ENCODE results near the gene NHLRC4.
A peak's percentile ranks its signal among the peaks of the same experiment; 100 is the strongest.

Gene NHLRC4

DNA sequence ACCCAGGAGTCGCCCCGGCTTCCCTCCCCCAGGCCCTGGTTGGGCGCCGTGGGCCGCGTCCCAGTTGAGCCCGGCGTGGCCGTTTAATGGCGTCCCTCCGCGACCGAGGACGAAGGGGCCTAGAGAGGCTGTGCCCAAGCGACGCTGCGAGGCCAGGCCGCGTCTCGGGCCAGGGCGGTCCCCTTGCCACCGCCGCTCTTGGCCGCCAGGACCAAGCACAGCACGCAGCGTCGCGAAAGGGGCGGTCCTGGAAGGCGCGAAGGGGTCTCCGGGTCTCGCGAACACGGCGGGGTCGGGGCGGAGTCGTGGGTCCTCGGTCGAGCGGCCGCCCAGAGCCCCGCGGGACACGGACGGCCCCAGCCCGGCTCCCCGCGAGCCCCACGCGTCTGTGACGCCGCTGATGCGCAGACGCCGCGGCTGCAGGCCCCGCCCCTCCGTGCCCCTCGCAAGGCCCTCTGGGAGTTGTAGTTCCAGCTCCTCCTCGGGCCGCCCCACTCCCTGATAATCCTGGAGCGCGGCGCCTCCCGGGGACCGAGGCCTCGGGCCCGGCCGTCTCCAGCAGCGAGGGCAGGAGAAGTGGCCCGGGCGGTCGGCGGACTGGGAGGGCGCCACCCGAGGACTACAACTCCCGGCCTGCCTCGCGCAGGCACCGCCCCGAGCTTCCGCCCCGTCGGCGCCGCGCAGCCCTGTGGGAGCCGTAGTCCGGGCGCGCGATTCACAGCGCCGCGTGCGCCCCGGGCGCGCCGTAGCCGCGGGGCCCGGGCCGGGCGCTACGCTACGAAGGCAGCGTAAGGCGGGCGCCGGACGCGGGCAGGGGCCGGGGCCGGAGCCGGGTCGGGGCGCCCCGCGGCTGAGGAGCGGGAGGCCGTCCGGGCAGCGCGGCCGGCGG is 39.5 kb upstream of the NHLRC4 start, which contains the start of gene CAPN15:
CAPN15 (plus strand) TSS at position 698 of the 889 bp plus-strand sequence. CDS start 19,127 bp downstream, outside the sequence.
- peak within 1 kb of the TSS; percentile 93 for H3K27ac Mint-ChIP-seq
- H3K4me3 Mint-ChIP-seq: peak within 1 kb of the TSS; percentile 94
- H3K36me3 Mint-ChIP-seq: peaks cover 7% of the 10 kb centered on the region
- no peaks in the 10 kb centered on the region for H3K9me3 Mint-ChIP-seq
- no peaks in the 10 kb centered on the region for H3K27me3 Mint-ChIP-seq
- H3K4me1 Mint-ChIP-seq: peaks cover 23% of the 10 kb centered on the region

DNA sequence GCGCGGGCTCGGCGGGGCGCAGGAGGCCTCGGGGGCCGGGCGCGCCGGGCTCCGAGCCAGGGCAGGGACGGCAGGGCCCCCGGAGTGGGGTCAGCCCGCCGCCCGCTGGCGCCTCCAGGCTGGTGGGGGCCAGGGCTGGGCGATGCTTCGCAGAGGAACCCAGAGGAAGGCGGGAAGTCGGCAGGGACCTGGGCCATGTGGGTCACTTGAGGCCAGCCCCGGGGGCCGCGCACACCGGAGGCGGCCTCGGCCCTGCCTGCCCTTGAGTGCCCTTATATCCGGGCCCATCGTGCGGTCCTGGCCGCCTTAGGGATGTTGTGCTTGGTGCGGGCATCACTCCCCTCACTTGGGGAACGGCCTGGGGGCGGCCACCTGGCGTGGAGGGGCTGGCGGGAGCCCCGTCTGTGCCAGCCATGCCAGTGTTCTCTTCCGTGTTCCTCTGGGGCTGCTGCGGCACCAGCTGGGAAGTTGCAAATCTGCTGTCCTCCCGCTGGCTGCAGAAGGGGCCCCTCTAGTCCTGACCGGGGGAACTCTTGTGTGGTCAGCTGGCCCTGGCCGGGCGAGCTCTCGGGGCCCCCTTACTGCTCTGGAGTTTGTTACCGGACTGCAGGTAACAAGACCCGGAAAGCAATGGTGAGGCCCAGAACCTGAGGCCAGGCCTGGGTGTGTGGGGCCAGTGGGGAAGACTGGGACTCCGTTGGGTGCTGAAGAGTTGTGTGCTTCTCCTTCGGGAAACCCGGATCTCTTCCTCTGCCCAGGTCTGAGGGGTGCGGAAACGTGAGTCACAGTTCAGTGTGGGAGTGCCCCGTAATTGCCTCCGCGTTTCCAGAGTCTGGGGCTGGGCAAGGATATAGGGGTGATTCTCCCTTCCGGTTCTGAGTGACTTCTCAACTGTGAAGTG is 38.4 kb upstream of the NHLRC4 start:
- Mint-ChIP-seq H3K4me1 (peaks cover 23% of the 10 kb centered on the region), H3K27ac (peak overlapping the region; percentile 77), H3K4me3 (peak overlapping the region; percentile 94), H3K9me3 (no peaks in the 10 kb centered on the region), H3K36me3 (peaks cover 7% of the 10 kb centered on the region), H3K27me3 (no peaks in the 10 kb centered on the region)

DNA sequence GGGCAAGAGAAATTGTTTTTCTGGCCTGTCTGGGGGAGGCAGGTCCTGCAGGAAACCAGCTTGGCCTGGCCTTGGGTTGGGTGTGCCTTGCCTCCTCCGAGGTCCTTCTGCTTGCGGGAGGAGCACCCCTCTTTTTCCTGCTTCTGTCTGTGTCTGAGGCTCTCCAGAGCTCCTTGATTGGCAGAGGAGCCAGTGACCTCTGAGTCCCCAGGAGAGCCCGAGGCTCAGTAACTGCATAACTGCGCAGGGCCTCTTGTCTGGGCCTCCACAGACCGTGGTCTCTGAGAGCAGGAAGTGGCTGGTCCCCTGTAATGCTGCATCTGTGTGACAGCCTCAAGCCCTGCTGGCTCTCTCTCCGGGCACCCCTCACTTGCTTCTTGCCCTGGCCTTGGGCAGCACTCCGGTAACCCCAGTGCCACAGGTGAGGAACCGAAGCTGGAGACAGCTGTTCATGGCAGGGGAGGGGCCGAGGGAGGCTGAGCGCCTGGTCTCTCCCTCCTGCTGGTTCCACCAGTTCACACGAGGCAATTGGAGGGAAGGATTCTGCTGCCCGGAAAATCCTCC is 37.7 kb upstream of the NHLRC4 start:
- peaks cover 7% of the 10 kb centered on the region for H3K36me3 Mint-ChIP-seq
- H3K27me3 Mint-ChIP-seq: no peaks in the 10 kb centered on the region
- H3K4me3 Mint-ChIP-seq: peak overlapping the region; percentile 94
- no peaks in the 10 kb centered on the region for H3K9me3 Mint-ChIP-seq
- H3K27ac Mint-ChIP-seq: peak overlapping the region; percentile 77
- peaks cover 23% of the 10 kb centered on the region for H3K4me1 Mint-ChIP-seq

DNA sequence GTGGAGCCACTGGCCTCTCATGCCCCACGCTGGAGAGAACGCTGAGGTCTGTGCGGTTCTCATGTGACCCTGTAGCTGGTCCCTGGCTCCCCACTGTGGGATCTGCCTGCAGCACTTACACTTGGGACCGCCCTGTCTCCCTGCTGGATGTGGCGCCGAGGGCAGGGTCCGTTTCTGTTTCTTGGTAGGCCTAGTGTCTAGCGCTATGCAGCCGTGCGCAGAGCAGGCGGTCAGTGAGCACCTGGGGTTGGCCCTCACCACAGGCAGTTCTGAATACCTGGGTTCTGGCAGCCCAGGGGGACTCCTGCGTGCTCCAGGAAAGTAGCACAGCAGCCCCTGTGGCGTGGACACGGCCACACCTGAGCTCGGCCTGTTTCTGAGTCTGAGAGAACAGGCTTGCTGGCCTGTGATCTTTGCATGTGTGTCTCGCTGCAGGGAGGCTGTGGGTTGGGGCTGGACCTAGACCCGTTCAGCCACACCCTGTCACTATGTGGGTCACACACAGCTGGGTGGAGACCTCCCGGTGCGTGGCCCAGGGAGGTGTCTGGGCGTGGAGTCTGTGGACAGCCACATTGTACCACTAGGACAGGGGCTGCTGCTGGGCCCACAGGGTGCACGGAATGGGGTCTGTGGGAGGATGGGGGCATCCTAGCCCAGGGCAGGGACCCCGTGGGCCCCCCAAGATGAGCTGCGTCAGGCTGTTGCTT is 36.5 kb upstream of the NHLRC4 start:
- H3K4me1 Mint-ChIP-seq: peaks cover 20% of the 10 kb centered on the region
- H3K4me3 Mint-ChIP-seq: peak overlapping the region; percentile 94
- no peaks in the 10 kb centered on the region for H3K9me3 Mint-ChIP-seq
- H3K27ac Mint-ChIP-seq: peak overlapping the region; percentile 51
- peaks cover 7% of the 10 kb centered on the region for H3K36me3 Mint-ChIP-seq
- no peaks in the 10 kb centered on the region for H3K27me3 Mint-ChIP-seq

DNA sequence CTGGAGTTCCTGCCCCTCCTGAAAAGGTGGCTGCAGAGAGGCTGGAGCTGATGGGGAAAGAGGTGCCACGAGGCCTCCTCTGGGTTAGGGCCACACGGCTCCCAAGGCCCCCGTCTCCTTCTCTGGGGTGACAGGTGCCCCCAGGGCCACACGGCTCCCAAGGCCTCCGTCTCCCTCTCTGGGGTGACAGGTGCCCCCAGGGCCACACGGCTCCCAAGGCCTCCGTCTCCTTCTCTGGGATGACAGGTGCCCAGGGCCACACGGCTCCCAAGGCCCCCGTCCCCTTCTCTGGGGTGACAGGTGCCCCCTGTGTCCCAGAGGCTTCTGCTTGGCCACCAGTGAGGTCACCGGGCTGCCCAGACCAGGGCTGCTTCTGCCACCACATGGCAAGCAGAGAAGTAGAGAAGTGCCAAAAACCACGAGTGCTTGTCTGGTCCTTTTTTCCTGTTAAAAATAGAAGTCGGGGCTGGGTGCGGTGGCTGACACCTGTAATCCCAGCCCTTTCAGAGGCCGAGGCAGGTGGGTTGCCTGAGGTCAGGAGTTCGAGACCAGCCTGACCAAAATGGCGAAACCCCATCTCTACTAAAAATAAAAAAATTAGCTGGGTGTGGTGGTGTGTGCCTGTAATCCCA is 35.2 kb upstream of the NHLRC4 start:
- Mint-ChIP-seq H3K27me3 (no peaks in the 10 kb centered on the region), H3K27ac (no peak overlapping the region), H3K4me3 (no peak overlapping the region), H3K9me3 (no peaks in the 10 kb centered on the region), H3K36me3 (peaks cover 2% of the 10 kb centered on the region), H3K4me1 (peaks cover 13% of the 10 kb centered on the region)

DNA sequence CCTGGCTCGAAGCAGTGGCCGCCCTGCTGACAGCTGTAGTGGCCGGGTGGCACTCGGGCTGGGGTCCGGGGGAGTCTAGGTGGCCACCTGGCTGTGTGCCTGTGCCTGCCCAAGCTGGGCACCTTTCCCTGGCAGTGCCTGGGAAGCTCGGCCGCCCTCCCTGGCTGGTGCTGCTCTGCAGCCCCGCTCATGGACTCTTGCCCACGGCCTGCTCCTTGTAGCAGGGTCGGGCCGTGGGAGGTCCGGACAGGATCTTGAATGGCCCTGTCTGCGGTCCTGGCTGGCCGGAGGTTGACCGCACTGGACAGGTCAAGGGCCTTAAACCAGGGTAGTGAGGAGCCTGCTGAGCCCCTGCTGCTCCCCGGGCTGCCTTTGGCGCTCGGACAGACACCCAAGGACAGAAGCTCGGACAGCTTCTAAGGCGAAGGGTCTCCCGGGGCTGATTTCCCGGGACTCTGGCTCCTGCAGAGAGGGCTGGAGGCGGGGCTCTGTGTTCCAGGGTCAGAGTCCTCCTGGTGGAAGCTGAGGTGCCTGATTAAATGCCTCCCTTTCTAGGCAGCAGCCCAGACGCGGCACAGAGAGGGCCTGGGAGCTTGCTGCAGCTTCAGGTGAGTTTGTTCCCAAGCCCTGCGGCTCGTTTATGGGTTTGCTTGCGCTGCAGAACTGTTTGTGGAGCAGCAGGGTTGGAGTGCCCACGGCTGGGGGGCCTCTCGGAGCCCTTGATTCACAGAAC is 33.2 kb upstream of the NHLRC4 start:
- no peaks in the 10 kb centered on the region for H3K9me3 Mint-ChIP-seq
- no peak overlapping the region for H3K4me3 Mint-ChIP-seq
- no peak overlapping the region for H3K27ac Mint-ChIP-seq
- no peaks in the 10 kb centered on the region for H3K27me3 Mint-ChIP-seq
- peaks cover 13% of the 10 kb centered on the region for H3K4me1 Mint-ChIP-seq
- peaks cover 2% of the 10 kb centered on the region for H3K36me3 Mint-ChIP-seq

DNA sequence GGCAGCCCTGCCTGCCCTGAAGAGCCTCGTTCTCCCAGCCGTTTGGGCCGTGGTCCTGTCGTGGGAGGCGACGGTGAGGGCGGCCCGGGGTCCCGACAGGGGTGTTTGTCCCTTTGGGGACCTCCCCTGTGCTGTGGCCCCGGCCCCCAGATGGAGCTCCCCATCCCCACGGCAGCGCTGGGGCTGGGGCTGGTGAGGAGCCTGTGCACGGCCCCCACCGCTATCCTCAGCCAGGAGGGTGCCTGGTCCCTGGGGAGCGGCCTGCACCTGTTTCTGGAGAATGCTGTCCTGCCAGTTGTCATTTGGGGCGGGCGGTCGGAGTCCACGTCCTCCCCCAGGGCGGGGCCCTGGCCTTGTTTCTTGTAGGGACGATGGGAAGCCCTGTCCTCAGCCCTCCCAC is 32.7 kb upstream of the NHLRC4 start:
- no peaks in the 10 kb centered on the region for H3K9me3 Mint-ChIP-seq
- no peaks in the 10 kb centered on the region for H3K36me3 Mint-ChIP-seq
- no peak overlapping the region for H3K27ac Mint-ChIP-seq
- H3K4me3 Mint-ChIP-seq: no peak overlapping the region
- H3K4me1 Mint-ChIP-seq: peaks cover 13% of the 10 kb centered on the region
- no peaks in the 10 kb centered on the region for H3K27me3 Mint-ChIP-seq

DNA sequence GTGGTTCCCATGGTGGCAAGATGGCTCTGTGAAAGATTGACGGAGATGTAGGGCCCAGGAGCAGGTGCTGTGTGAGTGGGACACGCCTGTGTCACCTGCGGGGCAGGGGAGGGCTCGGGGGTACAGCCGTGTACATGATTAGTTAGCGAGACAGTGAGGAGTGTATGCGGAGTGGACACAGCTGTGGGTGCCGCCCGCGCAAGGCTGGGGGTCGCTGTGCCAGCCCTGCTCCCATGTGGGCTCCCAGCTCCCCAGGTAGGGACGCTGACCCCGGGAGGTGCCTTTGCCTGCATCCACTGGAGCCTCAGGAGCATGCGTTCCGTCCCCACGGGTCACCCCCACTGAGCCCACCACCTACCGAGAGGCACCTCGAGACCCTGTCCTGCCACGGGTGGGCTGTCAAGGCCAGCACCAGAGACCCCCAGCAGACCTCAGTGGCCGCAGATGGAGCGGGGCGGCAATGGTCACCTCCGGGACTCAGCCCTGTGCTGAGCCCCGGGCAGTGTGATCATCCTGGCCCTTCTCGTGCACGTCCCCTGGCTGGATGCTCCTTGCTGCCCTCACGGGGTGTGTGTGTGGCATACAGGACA is 31.9 kb upstream of the NHLRC4 start:
- no peak overlapping the region for H3K4me3 Mint-ChIP-seq
- H3K36me3 Mint-ChIP-seq: no peaks in the 10 kb centered on the region
- H3K27me3 Mint-ChIP-seq: no peaks in the 10 kb centered on the region
- no peak overlapping the region for H3K27ac Mint-ChIP-seq
- H3K4me1 Mint-ChIP-seq: peaks cover 10% of the 10 kb centered on the region
- no peaks in the 10 kb centered on the region for H3K9me3 Mint-ChIP-seq

DNA sequence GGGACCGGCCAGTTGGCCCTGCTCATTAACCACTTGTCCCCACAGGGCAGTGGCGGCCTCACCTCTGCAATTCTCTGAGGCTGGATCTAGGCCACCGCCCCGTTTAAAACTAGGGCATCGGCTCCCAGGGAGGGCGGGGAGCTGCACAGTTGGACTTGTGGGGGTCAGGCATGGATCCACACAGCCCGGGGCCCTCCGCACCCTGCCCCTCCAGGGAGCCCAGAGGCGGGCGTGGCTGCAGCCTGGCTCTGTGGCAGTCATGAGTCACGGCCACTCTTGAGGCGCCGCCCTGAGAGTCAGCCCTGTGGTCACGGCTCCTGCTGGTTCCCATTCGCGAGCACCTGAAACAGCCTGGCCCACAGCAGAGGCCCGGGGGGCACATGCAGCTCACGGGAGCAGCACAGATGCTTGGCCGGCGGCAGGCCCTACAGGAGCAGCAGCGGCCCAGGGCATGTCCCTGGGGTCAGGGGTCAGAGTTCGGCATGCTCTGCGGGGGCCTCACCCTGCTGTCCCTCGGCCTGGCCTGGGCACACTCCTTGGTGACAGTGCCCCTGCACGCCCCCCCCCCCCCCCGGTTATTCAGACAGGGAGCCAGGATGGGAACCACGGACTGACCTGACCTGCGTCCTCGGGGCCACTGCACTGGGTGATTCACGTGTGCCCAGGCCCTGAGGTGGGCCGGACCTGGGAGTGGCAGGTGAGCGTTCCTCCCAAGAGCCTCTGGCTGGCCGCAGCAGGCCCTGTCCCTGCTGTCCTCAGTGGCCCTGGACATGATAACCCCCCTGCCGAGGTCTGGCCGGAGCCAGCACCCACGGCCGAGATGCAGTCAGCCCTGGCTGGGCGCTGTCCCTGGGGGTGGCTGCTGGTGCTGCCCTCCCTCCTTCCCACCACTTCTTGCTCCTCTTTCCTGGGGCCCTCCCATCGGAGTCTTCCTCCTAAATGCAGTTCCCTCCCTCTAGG is 31.1 kb upstream of the NHLRC4 start:
- Mint-ChIP-seq H3K27ac (no peak overlapping the region), H3K4me3 (no peak overlapping the region), H3K27me3 (no peaks in the 10 kb centered on the region), H3K9me3 (no peaks in the 10 kb centered on the region), H3K36me3 (no peaks in the 10 kb centered on the region), H3K4me1 (peaks cover 4% of the 10 kb centered on the region)

DNA sequence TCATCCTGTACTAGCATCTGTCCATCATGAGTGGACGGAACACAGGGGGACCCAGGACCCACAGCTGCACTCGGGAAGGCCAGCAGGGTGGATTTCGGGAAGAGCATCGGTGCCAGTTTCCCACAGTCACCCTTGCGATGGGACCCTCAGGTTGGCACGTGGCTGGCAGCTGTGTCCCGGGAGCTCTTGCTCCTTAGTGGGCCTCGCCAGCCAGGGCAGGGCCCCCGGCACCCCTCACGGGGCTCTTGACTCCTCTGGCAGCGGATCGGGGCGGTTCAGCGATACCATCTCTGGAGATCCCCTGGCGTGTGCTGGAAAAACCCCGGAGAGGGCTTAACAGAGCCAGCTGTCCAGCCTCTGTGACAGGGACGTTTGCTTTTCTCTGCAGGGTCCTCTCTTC is 30.1 kb upstream of the NHLRC4 start:
- Mint-ChIP-seq H3K4me3 (no peak overlapping the region), H3K36me3 (no peaks in the 10 kb centered on the region), H3K4me1 (peaks cover 2% of the 10 kb centered on the region), H3K27me3 (no peaks in the 10 kb centered on the region), H3K27ac (no peak overlapping the region), H3K9me3 (no peaks in the 10 kb centered on the region)

DNA sequence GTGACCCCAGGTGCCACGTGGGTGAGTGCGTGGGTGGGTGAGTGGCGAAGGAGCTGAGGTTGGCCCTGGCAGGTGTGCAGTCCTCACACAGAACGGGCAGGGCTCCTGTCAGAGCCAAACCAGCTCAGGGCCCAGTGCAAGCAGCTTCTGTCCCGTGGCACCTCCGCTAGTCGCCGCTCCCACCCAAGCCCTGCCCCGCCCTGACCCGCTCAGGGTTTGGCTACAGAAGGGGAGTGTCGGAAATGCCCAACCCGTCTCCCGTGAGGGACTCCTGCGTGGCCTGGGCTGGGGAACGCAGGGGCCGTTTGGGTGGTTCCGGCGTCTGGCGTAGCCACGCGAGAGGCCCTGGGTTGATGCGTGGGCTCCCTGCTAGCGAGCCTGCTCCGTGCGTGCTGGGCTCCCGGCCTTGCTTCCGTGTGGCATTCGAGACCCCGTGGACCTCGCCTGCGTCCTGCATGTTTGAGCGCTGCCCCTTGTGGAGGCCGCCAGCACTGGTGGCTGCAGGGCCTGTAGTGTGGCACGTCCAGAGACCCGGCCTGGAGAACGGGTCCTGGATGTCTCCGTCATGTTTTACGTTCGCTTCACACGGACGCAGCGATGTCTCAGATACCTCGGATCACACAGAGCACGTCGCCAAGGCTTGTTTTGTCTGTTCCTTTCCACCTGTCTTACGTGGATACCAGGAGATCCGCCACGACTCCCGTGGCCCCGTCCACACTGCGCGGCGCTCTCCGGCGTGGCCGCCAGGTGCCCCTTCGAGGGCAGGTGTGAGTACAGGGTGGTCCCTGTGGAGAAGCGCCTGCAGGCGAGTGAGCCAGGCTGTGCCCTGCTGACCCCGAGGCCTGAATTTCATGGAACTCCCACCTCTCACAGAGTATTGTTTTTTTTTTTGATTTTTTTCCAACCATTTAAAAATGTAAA is 29.1 kb upstream of the NHLRC4 start:
- Mint-ChIP-seq H3K4me3 (no peak overlapping the region), H3K27ac (no peak overlapping the region), H3K9me3 (no peaks in the 10 kb centered on the region), H3K27me3 (no peaks in the 10 kb centered on the region), H3K4me1 (no peaks in the 10 kb centered on the region), H3K36me3 (no peaks in the 10 kb centered on the region)

DNA sequence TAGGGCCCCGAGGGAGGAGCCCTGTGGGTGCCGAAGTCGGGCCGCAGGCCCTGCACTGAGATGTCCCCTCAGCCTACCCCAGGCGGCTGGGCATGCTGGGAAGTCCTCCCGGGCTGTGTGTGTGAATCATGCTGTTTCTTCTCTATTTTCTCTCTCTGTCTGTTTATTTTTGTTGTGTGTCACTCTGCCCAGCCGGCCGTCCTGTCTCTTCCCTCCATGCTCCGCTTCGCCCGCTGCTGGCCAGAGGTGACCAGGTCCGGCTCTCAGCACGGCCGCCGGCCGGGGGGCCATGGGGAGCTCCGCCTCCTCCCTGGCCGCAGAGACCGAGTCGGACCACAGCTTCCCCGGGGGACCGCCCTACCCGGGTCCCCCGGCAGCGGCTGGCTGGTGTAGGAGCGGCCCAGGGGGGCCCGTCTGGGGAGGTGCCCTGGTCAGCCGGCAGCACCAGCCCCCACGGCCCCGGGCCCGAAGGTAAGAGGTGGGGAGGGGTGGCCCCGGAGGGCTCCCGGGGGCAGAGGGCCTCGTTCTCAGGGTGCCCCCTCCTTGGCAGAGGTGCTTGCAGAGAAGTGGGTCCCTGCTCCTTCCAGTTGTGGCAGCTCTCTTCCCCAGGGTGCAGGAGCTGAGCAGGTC is 26.8 kb upstream of the NHLRC4 start:
- H3K4me1 Mint-ChIP-seq: no peaks in the 10 kb centered on the region

More for the DNA sequence above, 26.8 kb upstream of the NHLRC4 start:
- no peaks in the 10 kb centered on the region for H3K27me3 Mint-ChIP-seq
- H3K36me3 Mint-ChIP-seq: no peaks in the 10 kb centered on the region
- H3K27ac Mint-ChIP-seq: no peak overlapping the region
- no peaks in the 10 kb centered on the region for H3K9me3 Mint-ChIP-seq
- H3K4me3 Mint-ChIP-seq: no peak overlapping the region
